IMR-90 (cell line): Measurements from ENCODE around the gene SERPINA12. TPM values are rescaled to one million over a fixed set of nuclear protein-coding genes. Genes with fewer than 3 reads are reported as not detected.

Experiments
- ATAC-seq: fragments of 200-7000 bp; cut with Tn5 transposase; 2 replicates; pipeline ENCODE4 v1.9.1; 2020; ENCODE audit warnings: low read depth, mild to moderate bottlenecking, moderate library complexity
- BruUV-seq: library from RNA; stranded (reverse); fragments of 400-500 nt; replicated peaks from 2 replicates; lab custom pipeline; 2021; lab: Mats Ljungman, UMichigan
- CTCF ChIA-PET: fragments of 300-600 bp; formaldehyde crosslinking; extraction: SDS; loops from one replicate; lab custom pipeline; 2021; ENCODE audit warnings: antibody characterized with exemption; lab: Yijun Ruan, JAX
- POLR2A ChIA-PET: fragments of 300-600 bp; sonication (Branson Sonifier 250); formaldehyde crosslinking; loops from one replicate; lab custom pipeline; 2022; ENCODE audit warnings: antibody characterized with exemption; ENCODE audit not compliant: unreplicated experiment; lab: Charles Lee
- DNase-seq: peaks from one replicate; pipeline ENCODE4 v3.0.0; 2013
- H2AFZ ChIP-seq: replicated peaks from 2 replicates; pipeline ENCODE3; 2013; ENCODE audit warnings: low read length, mild to moderate bottlenecking; ENCODE audit not compliant: poor library complexity
- H2AK5ac ChIP-seq: 2 replicates; pipeline ENCODE4 v1.6.1; 2013; ENCODE audit warnings: low read depth, low read length, inconsistent platforms
- H2AK9ac ChIP-seq: replicated peaks from 2 replicates; pipeline ENCODE3; 2013; ENCODE audit warnings: mild to moderate bottlenecking, low read depth, low read length, moderate library complexity; ENCODE audit not compliant: poor library complexity
- H2BK120ac ChIP-seq: 2 replicates; pipeline ENCODE4 v1.6.1; 2013; ENCODE audit warnings: low read depth, low read length, inconsistent platforms
- H2BK15ac ChIP-seq: 3 replicates; pipeline ENCODE4 v1.6.1; 2013; ENCODE audit warnings: low read depth, low read length, inconsistent platforms
- H2BK20ac ChIP-seq: 2 replicates; pipeline ENCODE4 v1.6.1; 2013; ENCODE audit warnings: low read depth, mild to moderate bottlenecking, inconsistent platforms, low read length, moderate library complexity
- H2BK5ac ChIP-seq: 2 replicates; pipeline ENCODE4 v1.6.1; 2013; ENCODE audit warnings: mild to moderate bottlenecking, low read depth, low read length, inconsistent platforms; ENCODE audit not compliant: poor library complexity, severe bottlenecking
- H3K14ac ChIP-seq: replicated peaks from 2 replicates; pipeline ENCODE4 v1.6.1; 2013; ENCODE audit warnings: low read depth, low read length, inconsistent platforms
- H3K18ac ChIP-seq: 2 replicates; pipeline ENCODE4 v1.6.1; 2013; ENCODE audit warnings: low read depth, low read length, control low read depth
- H3K23ac ChIP-seq: 2 replicates; pipeline ENCODE4 v1.6.1; 2013; ENCODE audit warnings: low read depth, low read length, inconsistent platforms
- H3K27ac ChIP-seq: 2 replicates; pipeline ENCODE4 v1.5.1; 2013; ENCODE audit warnings: mild to moderate bottlenecking, control low read depth, low read length; ENCODE audit not compliant: insufficient read depth
- H3K27me3 ChIP-seq: 2 replicates; pipeline ENCODE4 v1.6.1; 2013; ENCODE audit warnings: low read length; ENCODE audit not compliant: control insufficient read depth, insufficient read depth
- H3K36me3 ChIP-seq: 2 replicates; pipeline ENCODE4 v1.6.1; 2013; ENCODE audit warnings: low read length, mixed read lengths; ENCODE audit not compliant: control insufficient read depth, insufficient read depth
- H3K4ac ChIP-seq: 2 replicates; pipeline ENCODE4 v1.6.1; 2013; ENCODE audit warnings: low read depth, low read length, inconsistent platforms
- H3K4me1 ChIP-seq: 2 replicates; pipeline ENCODE4 v1.6.1; 2013; ENCODE audit warnings: low read length, mixed read lengths; ENCODE audit not compliant: control insufficient read depth, insufficient read depth
- H3K4me2 ChIP-seq: 2 replicates; pipeline ENCODE4 v1.6.1; 2013; ENCODE audit warnings: low read depth, mild to moderate bottlenecking, control low read depth, low read length, moderate library complexity
- H3K4me3 ChIP-seq: 2 replicates; pipeline ENCODE4 v1.5.1; 2013; ENCODE audit warnings: low read depth, mild to moderate bottlenecking, control low read depth, low read length, moderate library complexity; ENCODE audit not compliant: insufficient read depth
- H3K56ac ChIP-seq: 2 replicates; pipeline ENCODE4 v1.6.1; 2013; ENCODE audit warnings: low read length, inconsistent platforms; ENCODE audit not compliant: insufficient read depth; ENCODE audit errors: extremely low read depth
- H3K79me1 ChIP-seq, 2 experiments: 2 replicates each; pipeline ENCODE4 v1.6.1; 2013; ENCODE audit warnings: low read length in 2 of 2, inconsistent platforms in 1 of 2, low read depth in 1 of 2
- H3K9ac ChIP-seq: 2 replicates; pipeline ENCODE4 v1.6.1; 2013; ENCODE audit warnings: low read depth, low read length, control low read depth
- H3K9me1 ChIP-seq: 2 replicates; pipeline ENCODE4 v1.6.1; 2013; ENCODE audit warnings: low read length, inconsistent platforms; ENCODE audit not compliant: insufficient read depth
- H3K9me3 ChIP-seq: 2 replicates; pipeline ENCODE4 v1.6.1; 2013; ENCODE audit warnings: low read length; ENCODE audit not compliant: control insufficient read depth, insufficient read depth
- H4K20me1 ChIP-seq: 2 replicates; pipeline ENCODE4 v1.6.1; 2013; ENCODE audit warnings: low read length, inconsistent platforms; ENCODE audit not compliant: insufficient read depth
- H4K5ac ChIP-seq: 2 replicates; pipeline ENCODE4 v1.6.1; 2013; ENCODE audit warnings: mild to moderate bottlenecking, low read depth, low read length, control low read depth
- H4K8ac ChIP-seq, 2 experiments: 2 replicates each; pipeline ENCODE4 v1.6.1; 2013; ENCODE audit warnings: low read depth in 2 of 2, low read length in 2 of 2, control low read depth in 1 of 2, inconsistent platforms in 1 of 2
- H4K91ac ChIP-seq: 2 replicates; pipeline ENCODE4 v1.6.1; 2013; ENCODE audit warnings: low read depth, low read length, inconsistent platforms; ENCODE audit not compliant: insufficient read depth
- CEBPB ChIP-seq: IDR thresholded peaks from 2 replicates; pipeline ENCODE4 v1.6.1; 2012; ENCODE audit warnings: low read depth, low read length, improper control_type of control experiment
- CHD1 ChIP-seq: IDR thresholded peaks from 2 replicates; pipeline ENCODE4 v1.6.1; 2012; ENCODE audit warnings: low read depth, low read length, improper control_type of control experiment
- FOS ChIP-seq: fragments of 150-350 bp; IDR thresholded peaks from 2 replicates; pipeline ENCODE4 v1.6.1; 2016; ENCODE audit warnings: low read depth, low read length
- MXI1 ChIP-seq: IDR thresholded peaks from 2 replicates; pipeline ENCODE4 v1.6.1; 2012; ENCODE audit warnings: low read depth, mild to moderate bottlenecking, low read length, moderate library complexity, borderline replicate concordance
- RCOR1 ChIP-seq: IDR thresholded peaks from 2 replicates; pipeline ENCODE4 v1.6.1; 2012; ENCODE audit warnings: mild to moderate bottlenecking, low read length, improper control_type of control experiment; ENCODE audit not compliant: insufficient replicate concordance
- RFX5 ChIP-seq: IDR thresholded peaks from 2 replicates; pipeline ENCODE4 v1.8.0; 2012; ENCODE audit warnings: low read depth, mild to moderate bottlenecking, low read length, moderate library complexity
- USF2 ChIP-seq: fragments of 150-350 bp; IDR thresholded peaks from 2 replicates; pipeline ENCODE4 v1.6.1; 2017; ENCODE audit warnings: mild to moderate bottlenecking, antibody characterized with exemption, low read length, low read depth
- whole genome bisulfite sequencing, 2 experiments: methylation state at CpG; one replicate each; pipeline versions ENCODE4 v1.1.5 to v1.1.7; 2013; ENCODE audit warnings: missing lambda C conversion rate in 2 of 2; ENCODE audit not compliant: insufficient read length in 1 of 2; ENCODE audit errors: extremely low coverage in 2 of 2; 5-methylcytosine and 5-hydroxymethylcytosine counted together
- dilution Hi-C: fragments of 300-500 bp; cut with HindIII; formaldehyde crosslinking; loops from one replicate; pipeline ENCODE4 v1.14.3; 2018; ENCODE audit warnings: low sequenced_read_pairs; ENCODE audit not compliant: unreplicated experiment
- in situ Hi-C: fragments of 300-500 bp; cut with MboI; formaldehyde crosslinking; loops from 3 replicates; pipeline ENCODE4 v1.14.3; 2019; ENCODE audit warnings: low sequenced_read_pairs, inconsistent platforms, mixed read lengths
- intact Hi-C: fragments of 100-400 bp; cut with micrococcal nuclease; formaldehyde crosslinking; loops from 2 replicates; pipeline ENCODE4 v1.10.0; 2022
- polyA plus RNA-seq, 3 experiments: library from polyadenylated mRNA; depleted of rRNA; stranded (reverse); fragments of >200 nt; gene quantifications; 2 replicates each; pipeline ENCODE4 v1.2.3, GENCODE V29; 2012; ENCODE audit warnings: low replicate concordance in 1 of 3
- total RNA-seq: library from RNA; depleted of rRNA; stranded (reverse); fragments of >200 nt; gene quantifications from 2 replicates; pipeline ENCODE4 v1.2.3, GENCODE V29; 2012

Gene SERPINA12
- total and polyA plus RNA-seq, 2 of the 4 experiments (the other 2 are of a cell fraction) = not detected

GRCh38 chr14:94524093-94524492, 14.8 kb upstream of the SERPINA12 start:
- H2AK9ac ChIP-seq = no peak overlapping the region
- no peaks in the 10 kb centered on the region for H3K79me1 ChIP-seq
- no peaks in the 10 kb centered on the region for H3K27me3 ChIP-seq
- no peak overlapping the region for H3K4me3 ChIP-seq
- H3K9ac ChIP-seq = no peak overlapping the region
- H3K23ac ChIP-seq = no peak overlapping the region
- TF ChIP-seq RFX5 (no peak), USF2 (no peak), FOS (no peak), RCOR1 (no peak), CHD1 (no peak), MXI1 (no peak), CEBPB (no peak)
- H2AK5ac ChIP-seq = no peak overlapping the region
- in situ Hi-C loops = no loop called here
- no peak overlapping the region for H3K14ac ChIP-seq
- H2BK5ac ChIP-seq = no peak overlapping the region
- H4K20me1 ChIP-seq = no peaks in the 10 kb centered on the region
- H2BK120ac ChIP-seq = no peak overlapping the region
- WGBS, 2 experiments = no CpG with 5 or more reads among the region's 3 CpGs
- H2BK15ac ChIP-seq = no peak overlapping the region
- no peak overlapping the region for H4K91ac ChIP-seq
- ChIA-PET POLR2A (no interaction called here), CTCF (no interaction called here)
- H3K27ac ChIP-seq = no peak overlapping the region
- no peaks in the 10 kb centered on the region for H3K4me1 ChIP-seq
- intact Hi-C loops = no loop called here
- H3K36me3 ChIP-seq = no peaks in the 10 kb centered on the region
- DNase-seq = no peak
- no peak overlapping the region for H3K18ac ChIP-seq
- H3K4ac ChIP-seq = no peak overlapping the region
- ATAC-seq = no peak
- H3K4me2 ChIP-seq = no peak overlapping the region
- dilution Hi-C loops = no loop called here
- H3K9me3 ChIP-seq = no peaks in the 10 kb centered on the region; the same call in none of the 2 replicates
- H4K5ac ChIP-seq = no peak overlapping the region
- no TSS peak for BruUV-seq
- H3K56ac ChIP-seq = no peak overlapping the region
- H2AFZ ChIP-seq = no peak overlapping the region
- no peak overlapping the region for H4K8ac ChIP-seq
- no peak overlapping the region for H2BK20ac ChIP-seq
- H3K9me1 ChIP-seq = no peaks in the 10 kb centered on the region
